DMS114 treated with DMSO at 0.1 percent for 48 hours (cell line): ENCODE measurements around the gene EGR2.
"Not testable (repeated sequence)": the region's sequence is repeated elsewhere in the genome, so short reads cannot be mapped to it uniquely, and the experiment has no call there.

Experiments used
- DNase-seq: peaks from one replicate; lab custom pipeline; 2025; ENCODE audit not compliant: unreplicated experiment; lab: John Stamatoyannopoulos, UW

EGR2 gene

DNA sequence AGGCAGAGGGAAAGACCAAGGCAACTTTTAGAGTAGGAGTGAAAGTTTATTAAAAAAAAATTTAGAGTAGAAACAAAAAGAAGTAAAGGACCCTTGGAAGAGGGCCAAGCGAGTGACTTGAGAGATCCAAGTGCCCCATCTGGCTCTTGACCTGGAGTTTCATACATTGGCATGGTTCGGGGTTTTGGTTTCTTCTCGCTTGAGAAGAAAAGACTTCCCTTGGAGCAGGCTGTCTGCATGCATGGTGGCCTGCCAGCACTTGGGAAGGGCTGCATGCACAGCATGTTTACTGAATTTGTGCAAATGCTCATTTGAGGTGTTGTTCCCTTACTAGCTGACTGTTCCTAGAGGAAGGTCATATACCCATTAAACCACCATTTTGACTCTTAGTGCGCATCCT, 20.4 kb downstream of the EGR2 start:
- no peak for DNase-seq

DNA sequence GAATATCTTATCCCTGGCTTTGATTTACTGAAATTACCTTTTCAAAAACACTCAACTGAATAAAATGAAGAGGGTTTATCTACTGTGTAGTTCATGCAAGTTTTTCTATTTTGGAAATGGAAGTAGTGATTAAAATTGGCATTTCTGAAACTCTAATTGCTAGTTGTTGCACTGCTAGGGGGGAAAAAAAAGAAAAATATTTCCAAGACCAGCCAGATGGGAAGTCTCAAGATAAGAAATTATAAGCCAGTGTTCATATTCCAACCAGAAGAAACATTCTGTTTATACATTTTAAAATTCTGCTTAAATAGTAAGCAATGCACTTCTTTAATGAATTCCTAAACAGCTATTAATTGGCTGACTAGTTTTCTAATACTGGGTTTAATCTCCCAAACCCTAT, 21.1 kb downstream of the EGR2 start:
- no peak for DNase-seq

DNA sequence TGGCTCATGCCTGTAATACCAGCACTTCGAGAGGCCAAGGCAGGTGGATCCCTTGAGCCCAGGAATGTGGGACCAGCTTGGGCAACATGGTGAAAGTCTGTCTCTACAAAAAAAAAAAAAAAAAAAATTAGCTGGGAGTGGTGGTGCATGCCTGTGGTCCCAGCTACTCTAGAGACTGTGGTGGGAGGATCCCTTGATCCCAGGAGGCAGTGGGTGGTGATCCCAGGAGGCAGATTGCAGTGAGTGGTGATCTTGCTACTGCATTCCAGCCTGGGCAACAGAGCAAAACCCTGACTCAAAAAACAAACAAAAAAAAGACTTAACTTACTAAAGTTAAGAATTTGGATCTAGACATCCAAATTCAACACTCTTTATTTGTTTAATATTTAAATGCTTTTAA, 21.9 kb downstream of the EGR2 start:
- no peak for DNase-seq

DNA sequence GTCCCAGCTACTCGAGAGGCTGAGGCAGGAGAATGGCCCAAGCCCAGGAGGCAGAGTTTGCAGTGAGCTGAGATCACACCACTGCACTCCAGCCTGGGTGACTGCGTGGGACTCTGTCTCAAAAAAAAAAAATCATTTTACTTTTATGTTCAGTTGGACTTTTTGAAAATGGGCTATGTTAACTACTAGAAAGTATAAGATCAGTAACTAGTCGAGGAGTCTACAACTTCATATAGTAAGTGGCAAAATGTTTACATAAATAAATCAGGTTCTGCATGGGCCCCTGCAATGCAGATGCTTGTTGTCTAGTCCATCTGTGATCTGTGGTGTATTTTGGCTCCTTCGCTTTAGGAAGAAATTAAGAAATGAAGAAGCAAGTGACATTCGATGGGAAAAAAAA, 23.9 kb downstream of the EGR2 start:
- DNase-seq = no peak

DNA sequence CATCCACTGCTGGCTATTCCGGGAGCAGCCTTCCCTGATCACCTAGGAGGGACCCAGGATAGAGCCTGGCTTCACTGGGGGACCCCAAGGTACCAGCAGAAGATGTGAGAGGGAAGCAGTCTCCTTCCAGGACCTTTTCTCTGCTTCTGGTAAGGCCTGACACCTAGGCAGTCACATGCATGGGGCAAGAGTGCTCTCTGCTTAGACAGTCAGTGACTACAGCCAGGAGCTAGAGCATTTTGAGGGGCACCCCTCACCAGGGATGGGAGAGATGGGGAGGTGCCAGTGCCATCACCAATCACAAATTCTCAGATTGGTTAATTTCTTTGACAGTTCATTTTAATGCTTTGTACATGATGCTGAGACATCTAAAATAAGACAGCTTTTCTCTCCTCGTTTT, 25.6 kb downstream of the EGR2 start:
- no peak for DNase-seq

DNA sequence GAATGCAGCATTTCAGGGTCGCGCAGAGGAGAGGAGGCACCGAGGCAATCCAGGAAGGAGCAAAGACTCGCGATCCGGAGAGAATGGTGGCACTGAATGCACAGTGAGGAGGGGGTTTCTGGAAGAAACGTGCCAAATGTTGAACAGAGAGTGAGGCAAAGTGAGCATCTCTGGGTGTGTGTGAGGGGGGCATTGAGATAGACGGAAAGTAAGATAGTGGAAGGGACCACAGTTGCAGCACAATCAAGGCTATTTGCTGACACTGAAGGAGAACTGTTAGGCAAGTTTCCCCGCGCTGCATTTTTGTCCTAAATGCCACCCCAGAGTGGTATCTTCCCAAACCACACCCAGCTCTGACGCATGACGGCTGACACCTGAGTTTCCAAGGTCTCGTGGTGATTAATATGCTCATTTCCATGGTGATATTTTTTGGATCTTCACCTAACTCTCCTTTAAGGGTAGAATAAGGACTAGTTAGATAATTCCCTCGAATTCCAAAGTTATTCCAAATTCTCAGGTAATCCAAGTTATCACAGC, 26.1 kb downstream of the EGR2 start:
- DNase-seq = no peak

DNA sequence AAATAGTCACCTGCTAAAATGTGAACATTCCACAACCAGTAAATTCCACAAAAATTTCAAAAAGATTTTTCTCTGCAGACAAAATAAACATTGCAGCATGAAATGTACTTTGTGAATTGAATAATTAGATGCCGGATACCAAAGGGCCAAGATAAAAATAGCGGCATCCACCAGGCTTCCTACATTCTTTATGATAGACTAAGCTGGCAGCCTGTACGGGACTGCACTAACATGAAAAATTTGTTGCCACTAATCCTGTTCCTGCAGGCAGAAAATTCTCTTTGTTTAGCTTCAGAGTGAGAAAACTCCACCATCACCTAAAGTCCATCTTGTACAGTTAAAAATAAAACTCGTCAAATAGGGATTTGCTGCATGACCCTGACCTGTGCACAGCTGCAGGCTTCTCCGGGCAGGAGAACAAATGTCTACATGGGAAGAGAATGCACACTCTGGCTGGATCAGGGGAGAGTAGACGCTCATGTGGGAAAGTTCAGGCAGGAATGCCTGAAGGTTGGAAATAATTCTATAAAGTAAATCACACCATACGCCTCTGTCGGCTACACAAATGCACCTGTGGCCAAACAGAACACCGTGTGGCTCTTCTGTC, 27.2 kb downstream of the EGR2 start:
- DNase-seq = no peak

DNA sequence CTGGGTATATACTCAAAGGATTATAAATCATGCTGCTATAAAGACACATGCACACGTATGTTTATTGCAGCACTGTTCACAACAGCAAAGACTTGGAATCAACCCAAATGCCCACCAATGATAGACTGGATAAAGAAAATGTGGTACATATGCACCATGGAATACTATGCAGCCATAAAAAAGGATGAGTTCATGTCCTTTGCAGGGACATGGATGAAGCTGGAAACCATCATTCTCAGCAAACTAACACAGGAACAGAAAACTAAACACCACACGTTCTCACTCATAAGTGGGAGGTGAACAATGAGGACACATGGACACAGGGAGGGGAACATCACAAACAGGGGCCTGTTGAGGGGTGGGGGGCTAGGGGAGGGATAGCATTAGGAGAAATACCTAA, 27.9 kb downstream of the EGR2 start:
- DNase-seq = not testable (repeated sequence)

DNA sequence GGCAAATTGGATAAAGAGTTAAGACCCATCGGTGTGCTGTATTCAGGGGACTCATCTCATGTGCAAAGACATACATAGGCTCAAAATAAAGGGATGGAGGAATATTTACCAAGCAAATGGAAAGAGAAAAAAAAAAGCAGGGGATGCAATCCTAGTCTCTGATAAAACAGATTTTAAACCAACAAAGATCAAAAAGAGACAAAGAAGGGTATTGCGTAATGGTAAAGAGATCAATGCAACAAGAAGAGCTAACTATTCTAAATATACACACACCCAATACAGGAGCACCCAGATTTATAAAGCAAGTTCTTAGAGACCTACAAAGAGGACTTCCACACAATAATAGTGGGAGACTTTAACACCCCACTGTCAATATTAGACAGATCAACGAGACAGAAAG, 31.6 kb downstream of the EGR2 start:
- not testable (repeated sequence) for DNase-seq

DNA sequence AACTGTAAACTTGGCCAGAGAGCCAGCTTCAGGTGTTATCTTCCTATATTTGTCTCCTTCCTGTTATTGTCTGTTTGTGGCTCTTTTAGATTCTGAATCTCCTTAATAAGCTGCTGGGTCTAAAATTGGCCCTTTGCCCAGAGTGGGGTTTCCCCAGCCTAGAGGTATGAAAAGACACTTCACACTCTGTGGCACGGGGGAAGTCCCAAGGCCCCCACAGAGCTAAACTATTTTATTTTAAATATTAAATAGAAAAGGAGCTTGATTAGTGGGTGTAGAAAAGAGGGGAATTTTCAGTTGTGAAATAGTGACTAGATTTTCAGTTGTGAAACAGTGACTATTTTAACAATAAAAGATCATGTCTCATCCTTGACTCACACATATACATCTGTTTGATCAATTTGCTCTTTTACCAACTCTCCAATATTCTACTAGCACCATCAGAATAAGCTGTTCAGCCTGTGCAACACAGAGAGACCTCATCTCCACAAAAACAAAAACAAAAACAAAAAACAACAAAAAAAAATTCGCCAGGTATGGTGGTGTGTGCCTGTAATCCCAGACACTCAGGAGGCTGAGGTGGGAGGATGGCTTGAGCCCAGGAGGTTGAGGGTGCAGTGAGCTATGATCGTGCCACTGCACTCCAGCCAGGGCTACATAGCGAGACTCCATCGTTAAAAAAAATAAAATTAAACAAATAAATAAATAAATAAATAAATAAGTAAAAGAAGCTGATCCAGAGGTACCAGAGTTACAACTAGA, 36.5 kb downstream of the EGR2 start:
- no peak for DNase-seq

DNA sequence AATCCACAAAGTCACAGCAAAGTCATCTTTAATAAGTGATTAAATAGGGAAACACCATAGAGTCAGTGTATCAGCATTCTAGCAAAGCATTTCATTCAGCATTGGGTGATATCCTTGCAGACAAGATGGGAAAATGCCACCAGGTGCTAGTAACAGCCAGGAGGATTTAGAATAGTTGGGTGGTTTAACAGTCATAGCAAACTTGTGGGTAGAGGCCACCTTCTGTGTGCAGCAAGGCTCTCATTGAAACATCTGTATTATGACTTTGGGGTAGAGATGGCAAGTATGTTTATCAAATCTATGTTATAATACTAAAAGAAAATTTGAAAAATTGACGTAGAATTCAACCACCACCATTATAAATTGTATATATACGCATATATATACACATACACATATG, 38.0 kb downstream of the EGR2 start:
- no peak for DNase-seq

DNA sequence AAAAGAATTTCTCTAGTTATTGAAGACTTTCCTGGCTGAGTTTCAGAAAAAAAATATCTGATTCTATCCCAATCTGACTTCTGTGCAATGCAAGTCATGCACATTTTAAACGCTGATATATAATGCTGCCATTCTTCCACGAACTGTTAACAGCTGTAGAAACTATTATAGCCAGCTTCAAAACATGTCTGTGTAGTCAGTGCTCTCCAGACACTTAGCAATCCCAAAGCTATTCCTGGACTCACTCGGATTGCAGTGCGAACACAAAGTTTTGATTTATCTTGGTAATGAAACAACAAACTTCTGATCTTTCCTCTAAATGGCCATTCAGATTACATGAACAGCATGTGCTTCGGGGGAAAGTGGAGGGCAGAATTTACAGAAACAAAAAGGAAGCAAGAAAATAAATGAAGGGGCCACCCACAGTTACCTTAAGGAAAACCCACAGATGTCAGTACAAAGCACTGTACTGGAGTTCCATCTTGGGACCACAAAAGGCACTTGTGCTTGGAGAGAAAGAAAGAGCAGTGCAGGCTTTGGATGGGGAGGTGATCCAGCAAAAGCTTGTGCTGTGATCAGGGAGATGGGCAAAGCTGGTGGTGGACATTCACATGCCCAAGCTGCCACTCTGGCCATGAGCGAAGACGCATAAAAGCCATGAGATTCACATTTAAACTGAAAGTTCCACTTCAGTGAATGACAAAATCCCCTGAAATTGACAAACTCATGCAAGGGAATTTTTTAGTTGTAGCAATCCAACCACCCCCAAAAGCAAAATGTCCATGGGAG, 43.8 kb downstream of the EGR2 start:
- DNase-seq = no peak

DNA sequence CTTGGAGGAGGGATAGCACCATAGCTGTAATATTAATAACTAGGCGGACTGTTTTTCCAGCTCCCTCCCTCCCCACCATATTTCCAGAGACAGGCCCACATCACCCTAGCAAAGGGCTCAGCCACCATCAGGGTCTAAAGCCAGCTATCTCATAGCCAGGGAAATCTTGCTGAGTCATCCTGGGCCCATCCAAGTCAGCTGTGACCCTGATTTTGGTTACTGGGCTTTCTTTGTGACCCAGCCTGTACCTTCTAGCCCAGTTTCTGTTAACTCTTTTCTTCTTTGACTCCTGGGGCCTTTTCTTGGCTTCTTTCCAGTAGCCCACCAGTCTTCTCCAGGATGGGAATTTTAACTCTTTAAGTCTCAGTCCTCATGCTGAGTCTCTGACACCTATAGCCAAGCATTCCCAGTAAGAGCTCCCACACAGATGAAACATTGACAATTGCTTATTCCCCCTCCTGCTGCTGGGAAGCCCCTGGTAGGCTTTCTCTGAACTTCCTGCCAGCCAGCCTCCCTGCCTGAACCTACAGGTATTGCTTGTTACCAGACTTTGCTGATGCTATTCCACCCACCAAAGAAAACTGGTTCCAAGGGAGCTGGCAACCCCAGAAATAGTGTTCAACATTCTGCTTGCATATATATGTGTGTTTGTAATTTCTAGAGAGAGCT, 46.5 kb downstream of the EGR2 start:
- no peak for DNase-seq

DNA sequence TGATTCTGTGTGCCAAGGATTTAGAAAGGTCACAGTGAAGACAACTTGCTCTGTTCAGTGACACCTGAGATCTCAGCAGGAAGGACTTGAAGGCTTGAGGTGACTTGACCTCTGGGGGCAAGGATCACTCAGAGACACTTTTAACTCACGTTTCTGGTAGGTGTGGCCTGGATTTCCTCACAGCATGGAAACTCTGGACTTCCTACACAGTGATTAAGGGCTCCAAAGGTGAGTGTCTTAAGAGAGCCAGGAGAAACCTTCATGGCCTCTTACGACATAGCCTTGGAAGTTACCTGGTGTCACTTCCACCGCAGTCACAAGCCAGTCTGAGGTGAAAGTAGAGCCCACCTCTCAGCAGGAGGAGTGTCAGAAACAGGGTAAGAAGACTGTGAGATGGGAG, 49.8 kb downstream of the EGR2 start:
- no peak for DNase-seq

DNA sequence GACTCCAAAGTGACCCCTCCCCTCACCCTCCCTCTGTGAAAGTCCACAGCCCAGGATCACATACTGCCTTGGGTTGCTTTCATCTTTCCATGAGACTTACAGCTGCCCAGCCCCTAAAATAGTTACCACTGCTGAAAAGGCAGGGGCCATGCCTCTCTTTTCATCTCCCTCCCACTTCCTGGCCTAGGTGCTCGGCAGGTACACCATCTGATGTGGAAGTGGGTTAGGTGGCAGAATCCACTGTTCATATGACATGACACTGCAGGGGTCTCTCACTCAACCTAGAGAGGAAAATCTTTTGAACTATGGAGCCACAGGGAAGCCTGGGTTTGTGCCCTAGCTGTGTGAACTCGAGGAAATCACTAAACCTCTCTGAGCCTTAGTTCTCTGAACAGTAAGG, 50.4 kb downstream of the EGR2 start:
- DNase-seq = no peak

DNA sequence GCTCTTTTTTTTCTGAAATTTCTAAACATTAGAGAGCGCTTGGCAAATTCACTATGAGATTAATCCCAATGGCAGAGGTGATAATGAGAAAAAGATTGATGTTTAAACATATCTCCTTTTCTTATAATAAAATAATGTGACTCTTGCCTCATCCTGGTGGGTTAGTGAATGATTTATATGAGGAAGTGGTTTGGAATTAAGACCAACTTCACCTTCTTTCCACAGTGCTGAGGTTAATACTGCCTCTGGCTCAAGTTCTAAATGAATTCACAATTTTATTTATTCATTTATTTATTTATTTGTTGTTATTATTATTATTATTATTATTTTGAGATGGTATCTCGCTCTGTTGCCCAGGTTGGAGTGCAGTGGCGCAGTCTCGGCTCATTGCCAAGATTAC, 52.2 kb downstream of the EGR2 start:
- DNase-seq = no peak

DNA sequence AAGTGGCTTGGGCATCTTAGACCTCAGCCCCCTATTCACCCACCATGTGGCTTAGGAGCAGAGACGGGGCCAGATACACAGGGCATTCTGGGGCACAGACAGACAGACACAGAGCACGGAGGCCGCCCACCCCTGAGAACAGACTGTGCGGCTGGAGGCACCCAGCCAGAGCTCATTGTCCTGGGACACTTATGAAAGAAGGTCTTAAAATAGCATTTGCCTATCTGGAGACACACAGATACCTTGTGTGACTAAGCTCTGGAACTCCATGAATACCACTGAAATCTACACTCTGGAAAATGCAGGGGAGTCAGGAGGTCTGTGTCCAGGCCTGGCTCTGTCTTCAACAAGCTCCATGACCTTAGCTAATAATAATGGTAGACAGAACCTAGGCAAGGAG, 53.0 kb downstream of the EGR2 start:
- DNase-seq = no peak
